HCT116 (cell line): ENCODE data around the gene CROCC. TPM values are rescaled to one million over a fixed set of nuclear protein-coding genes. Genes with fewer than 3 reads are reported as not detected.

Source experiments
- ATAC-seq: fragments of 200-7000 bp; cut with Tn5 transposase; 2 replicates; pipeline ENCODE4 v1.9.1; 2020; ENCODE audit warnings: mild to moderate bottlenecking, moderate library complexity
- BruUV-seq: library from RNA; stranded (reverse); fragments of 400-500 nt; replicated peaks from 2 replicates; lab custom pipeline; 2021; lab: Mats Ljungman, UMichigan
- CTCF ChIA-PET: fragments of 300-600 bp; sonication (Branson Sonifier 250); formaldehyde crosslinking; loops from one replicate; lab custom pipeline; 2021; ENCODE audit warnings: antibody characterized with exemption; lab: Charles Lee
- POLR2A ChIA-PET: fragments of 300-600, 350-600 bp; sonication (Branson Sonifier 250); formaldehyde crosslinking; loops from one replicate; lab custom pipeline; 2021; ENCODE audit warnings: antibody characterized with exemption; lab: Charles Lee
- RAD21 ChIA-PET, 2 experiments: fragments of 300-600 bp; sonication (Branson Sonifier 250); formaldehyde crosslinking; loops; one replicate each; lab custom pipeline; 2023; ENCODE audit warnings: low total read pairs in 2 of 2; ENCODE audit not compliant: uncharacterized antibody in 2 of 2, unreplicated experiment in 2 of 2, low non-redundant PET in 1 of 2; lab: Charles Lee
- DNase-seq: peaks from one replicate; pipeline ENCODE4 v3.0.0-alpha.2; 2010; ENCODE audit warnings: low read depth, low spot score
- H2AFZ ChIP-seq: fragments of 200-600 bp; shearing (Covaris generic), sonication (generic); 2 replicates; pipeline ENCODE4 v1.6.1; 2017; ENCODE audit warnings: low read depth, mixed run types, mixed read lengths, antibody characterized with exemption, low read length; ENCODE audit not compliant: poor library complexity, severe bottlenecking
- H3K27ac ChIP-seq: 2 replicates; pipeline ENCODE4 v1.5.1; 2012; ENCODE audit warnings: low read depth, low read length
- H3K27me3 ChIP-seq: fragments of 200-600 bp; sonication (generic); 2 replicates; pipeline ENCODE4 v1.6.1; 2016; ENCODE audit warnings: mixed run types, low read length, mixed read lengths; ENCODE audit not compliant: insufficient read depth
- H3K36me3 ChIP-seq, 2 experiments: fragments of 200-500 bp in 1 of 2; fragments of 200-600 bp in 1 of 2; sonication (Bioruptor generic) in 1 of 2; sonication (generic) in 1 of 2; 2 replicates each; pipeline versions ENCODE4 v1.5.1 to v1.6.1; 2014 to 2016; ENCODE audit warnings: low read length in 2 of 2, inconsistent platforms in 1 of 2, mixed read lengths in 1 of 2, mixed run types in 1 of 2; ENCODE audit not compliant: insufficient read depth in 2 of 2, control insufficient read depth in 1 of 2
- H3K4me1 ChIP-seq, 2 experiments: fragments of 200-600 bp in 1 of 2; sonication (generic) in 1 of 2; 2 replicates each; pipeline versions ENCODE4 v1.5.1 to v1.6.1; 2012 to 2017; ENCODE audit warnings: low read length in 2 of 2, inconsistent platforms in 1 of 2, mild to moderate bottlenecking in 1 of 2, mixed read lengths in 1 of 2, mixed run types in 1 of 2, moderate library complexity in 1 of 2; ENCODE audit not compliant: insufficient read depth in 2 of 2, control insufficient read depth in 1 of 2
- H3K4me2 ChIP-seq: fragments of 200-600 bp; sonication (generic); 2 replicates; pipeline ENCODE4 v1.6.1; 2017; ENCODE audit warnings: mixed run types, low read length, mixed read lengths
- H3K4me3 ChIP-seq, 2 experiments: fragments of 200-600 bp in 1 of 2; sonication (generic) in 1 of 2; replicated peaks in 1 of 2; 2 replicates each; pipeline ENCODE4 v1.5.1; 2011 to 2016; ENCODE audit warnings: low read length in 2 of 2, control low read depth in 1 of 2, low read depth in 1 of 2, mild to moderate bottlenecking in 1 of 2, mixed read lengths in 1 of 2, mixed run types in 1 of 2
- H3K79me2 ChIP-seq: fragments of 200-600 bp; sonication (generic); 2 replicates; pipeline ENCODE4 v1.6.1; 2017; ENCODE audit warnings: mild to moderate bottlenecking, mixed run types, low read length, moderate library complexity, mixed read lengths; ENCODE audit not compliant: insufficient read depth
- H3K9ac ChIP-seq: fragments of 200-600 bp; sonication (generic); 2 replicates; pipeline ENCODE4 v1.6.1; 2016; ENCODE audit warnings: low read length, mixed read lengths
- H3K9me2 ChIP-seq: fragments of 200-600 bp; sonication (generic), shearing (Covaris generic); 2 replicates; pipeline ENCODE4 v1.6.1; 2017; ENCODE audit warnings: mixed run types, mild to moderate bottlenecking, moderate library complexity; ENCODE audit not compliant: insufficient read depth
- H3K9me3 ChIP-seq, 2 experiments: fragments of 200-500 bp in 1 of 2; fragments of 200-600 bp in 1 of 2; sonication (Bioruptor generic) in 1 of 2; sonication (generic) in 1 of 2; 2 replicates each; pipeline ENCODE4 v1.6.1; 2014 to 2017; ENCODE audit warnings: low read length in 2 of 2, mixed read lengths in 2 of 2, inconsistent platforms in 1 of 2, low read depth in 1 of 2, mild to moderate bottlenecking in 1 of 2, mixed run types in 1 of 2, moderate library complexity in 1 of 2; ENCODE audit not compliant: control insufficient read depth in 1 of 2, insufficient read depth in 1 of 2
- H4K20me1 ChIP-seq: fragments of 200-600 bp; sonication (generic), shearing (Covaris generic); 2 replicates; pipeline ENCODE4 v1.6.1; 2017; ENCODE audit warnings: mixed run types, mild to moderate bottlenecking, moderate library complexity; ENCODE audit not compliant: insufficient read depth
- CEBPB ChIP-seq: IDR thresholded peaks from 2 replicates; pipeline ENCODE4 v1.6.1; 2012; ENCODE audit warnings: low read depth
- ELF1 ChIP-seq: IDR thresholded peaks from 2 replicates; pipeline ENCODE4 v1.6.1; 2012; ENCODE audit warnings: low read depth, borderline replicate concordance
- EZH2 ChIP-seq: fragments of 200-600 bp; sonication (generic); IDR thresholded peaks from 2 replicates; pipeline ENCODE4 v1.6.1; 2017; ENCODE audit warnings: antibody characterized with exemption, mixed run types
- EZH2phosphoT487 ChIP-seq: fragments of 200-600 bp; IDR thresholded peaks from 2 replicates; pipeline ENCODE4 v1.6.1; 2018; ENCODE audit warnings: antibody characterized with exemption, borderline replicate concordance
- FOSL1 ChIP-seq: IDR thresholded peaks from 2 replicates; pipeline ENCODE4 v1.6.1; 2012; ENCODE audit warnings: low read depth
- POLR2A ChIP-seq: IDR thresholded peaks from 2 replicates; pipeline ENCODE4 v1.7.0; 2011; ENCODE audit warnings: borderline replicate concordance; ENCODE audit not compliant: insufficient read depth, insufficient read length; ENCODE audit errors: extremely low read depth
- SRF ChIP-seq: IDR thresholded peaks from 2 replicates; pipeline ENCODE4 v1.6.1; 2012; ENCODE audit warnings: low read depth
- ZBTB33 ChIP-seq: IDR thresholded peaks from 2 replicates; pipeline ENCODE4 v1.6.1; 2011; ENCODE audit warnings: mild to moderate bottlenecking, low read length, moderate library complexity; ENCODE audit not compliant: insufficient replicate concordance; ENCODE audit errors: extremely low read depth
- intact Hi-C: fragments of 100-400 bp; cut with micrococcal nuclease; formaldehyde crosslinking; loops from 2 replicates; pipeline ENCODE4 v1.10.0; 2022
- total RNA-seq: library from RNA; stranded (reverse); gene quantifications from one replicate; pipeline ENCODE4 v1.2.1, GENCODE V29; 2021; ENCODE audit not compliant: unreplicated experiment
- TF ChIP-seq, protein P1 (sequence below): IDR thresholded peaks from 2 replicates; pipeline ENCODE4 v1.6.1; 2012
- TF ChIP-seq, protein P2 (sequence below): IDR thresholded peaks from 2 replicates; pipeline ENCODE4 v1.6.1; 2012
- TF ChIP-seq, protein P3 (sequence below): IDR thresholded peaks from 2 replicates; pipeline ENCODE4 v1.6.1; 2012; ENCODE audit warnings: low read depth

Gene CROCC
- total RNA-seq, 1 experiment from 2014 or later = 30.1 TPM

GRCh38 chr1:16920951-16921350 lies 780 bp upstream of the CROCC start:
- H3K27me3 ChIP-seq = no peaks in the 10 kb centered on the region
- no peaks in the 10 kb centered on the region for H3K79me2 ChIP-seq
- no peak overlapping the region for H3K4me3 ChIP-seq
- BruUV-seq = no TSS peak
- H3K4me2 ChIP-seq = no peak overlapping the region; the same call in 1 of the 2 replicates
- DNase-seq (no peak), ATAC-seq (no peak)
- no peaks in the 10 kb centered on the region for H4K20me1 ChIP-seq
- ChIA-PET POLR2A (interaction anchor here (2.7 kb wide), 1 partner anchor 16 kb away, joined by 8 read pairs; no protein-coding TSS in a partner anchor), RAD21 (no interaction called here), CTCF (no interaction called here)
- no peak overlapping the region for H3K27ac ChIP-seq
- H3K36me3 ChIP-seq = 0 out of 4 replicates have a peak, but pooled peaks cover 0 to 3% of the 10 kb centered on the region in 2 experiments
- peaks cover 6 to 19% of the 10 kb centered on the region in 2 experiments for H3K4me1 ChIP-seq
- no peaks in the 10 kb centered on the region for H3K9me2 ChIP-seq
- no peak overlapping the region for H3K9ac ChIP-seq
- no peaks in the 10 kb centered on the region for H3K9me3 ChIP-seq
- H2AFZ ChIP-seq = no peak overlapping the region
- intact Hi-C loops = no loop called here
- TF ChIP-seq EZH2 (no peak), ELF1 (no peak), EZH2phosphoT487 (no peak), ZBTB33 (no peak), POLR2A (no peak), FOSL1 (no peak), SRF (no peak), CEBPB (no peak)
- TF ChIP-seq, protein P1, sequence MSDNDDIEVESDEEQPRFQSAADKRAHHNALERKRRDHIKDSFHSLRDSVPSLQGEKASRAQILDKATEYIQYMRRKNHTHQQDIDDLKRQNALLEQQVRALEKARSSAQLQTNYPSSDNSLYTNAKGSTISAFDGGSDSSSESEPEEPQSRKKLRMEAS = no peak
- TF ChIP-seq, protein P2, sequence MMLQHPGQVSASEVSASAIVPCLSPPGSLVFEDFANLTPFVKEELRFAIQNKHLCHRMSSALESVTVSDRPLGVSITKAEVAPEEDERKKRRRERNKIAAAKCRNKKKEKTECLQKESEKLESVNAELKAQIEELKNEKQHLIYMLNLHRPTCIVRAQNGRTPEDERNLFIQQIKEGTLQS = no peak
- TF ChIP-seq, protein P3, sequence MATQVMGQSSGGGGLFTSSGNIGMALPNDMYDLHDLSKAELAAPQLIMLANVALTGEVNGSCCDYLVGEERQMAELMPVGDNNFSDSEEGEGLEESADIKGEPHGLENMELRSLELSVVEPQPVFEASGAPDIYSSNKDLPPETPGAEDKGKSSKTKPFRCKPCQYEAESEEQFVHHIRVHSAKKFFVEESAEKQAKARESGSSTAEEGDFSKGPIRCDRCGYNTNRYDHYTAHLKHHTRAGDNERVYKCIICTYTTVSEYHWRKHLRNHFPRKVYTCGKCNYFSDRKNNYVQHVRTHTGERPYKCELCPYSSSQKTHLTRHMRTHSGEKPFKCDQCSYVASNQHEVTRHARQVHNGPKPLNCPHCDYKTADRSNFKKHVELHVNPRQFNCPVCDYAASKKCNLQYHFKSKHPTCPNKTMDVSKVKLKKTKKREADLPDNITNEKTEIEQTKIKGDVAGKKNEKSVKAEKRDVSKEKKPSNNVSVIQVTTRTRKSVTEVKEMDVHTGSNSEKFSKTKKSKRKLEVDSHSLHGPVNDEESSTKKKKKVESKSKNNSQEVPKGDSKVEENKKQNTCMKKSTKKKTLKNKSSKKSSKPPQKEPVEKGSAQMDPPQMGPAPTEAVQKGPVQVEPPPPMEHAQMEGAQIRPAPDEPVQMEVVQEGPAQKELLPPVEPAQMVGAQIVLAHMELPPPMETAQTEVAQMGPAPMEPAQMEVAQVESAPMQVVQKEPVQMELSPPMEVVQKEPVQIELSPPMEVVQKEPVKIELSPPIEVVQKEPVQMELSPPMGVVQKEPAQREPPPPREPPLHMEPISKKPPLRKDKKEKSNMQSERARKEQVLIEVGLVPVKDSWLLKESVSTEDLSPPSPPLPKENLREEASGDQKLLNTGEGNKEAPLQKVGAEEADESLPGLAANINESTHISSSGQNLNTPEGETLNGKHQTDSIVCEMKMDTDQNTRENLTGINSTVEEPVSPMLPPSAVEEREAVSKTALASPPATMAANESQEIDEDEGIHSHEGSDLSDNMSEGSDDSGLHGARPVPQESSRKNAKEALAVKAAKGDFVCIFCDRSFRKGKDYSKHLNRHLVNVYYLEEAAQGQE = no peak
